Peyer's patch (tissue), 4 donors: Measurements from ENCODE around the gene OPN1LW.

Source experiments
- POLR2A ChIP-seq, 2 donors: fragments of 450-650 bp; IDR thresholded peaks; one replicate each; pipeline ENCODE4 v1.5.1; 2017; ENCODE audit warnings: antibody characterized with exemption in 2 of 2, mild to moderate bottlenecking in 2 of 2, moderate library complexity in 2 of 2
- TF ChIP-seq, protein P1 (sequence below), 6 experiments: fragments of 450-650 bp in 4 of 6; fragments of 200-600 bp in 2 of 6; sonication (generic) in 1 of 6; IDR thresholded peaks; one replicate each; pipeline ENCODE4 v1.5.1; 2017 to 2019; ENCODE audit warnings: antibody characterized with exemption in 6 of 6, mild to moderate bottlenecking in 3 of 6, moderate library complexity in 1 of 6

DNA sequence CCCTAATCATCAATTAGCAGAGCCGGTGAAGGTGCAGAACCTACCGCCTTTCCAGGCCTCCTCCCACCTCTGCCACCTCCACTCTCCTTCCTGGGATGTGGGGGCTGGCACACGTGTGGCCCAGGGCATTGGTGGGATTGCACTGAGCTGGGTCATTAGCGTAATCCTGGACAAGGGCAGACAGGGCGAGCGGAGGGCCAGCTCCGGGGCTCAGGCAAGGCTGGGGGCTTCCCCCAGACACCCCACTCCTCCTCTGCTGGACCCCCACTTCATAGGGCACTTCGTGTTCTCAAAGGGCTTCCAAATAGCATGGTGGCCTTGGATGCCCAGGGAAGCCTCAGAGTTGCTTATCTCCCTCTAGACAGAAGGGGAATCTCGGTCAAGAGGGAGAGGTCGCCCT lies 3.3 kb upstream of the OPN1LW start:
- TF ChIP-seq, protein P1, sequence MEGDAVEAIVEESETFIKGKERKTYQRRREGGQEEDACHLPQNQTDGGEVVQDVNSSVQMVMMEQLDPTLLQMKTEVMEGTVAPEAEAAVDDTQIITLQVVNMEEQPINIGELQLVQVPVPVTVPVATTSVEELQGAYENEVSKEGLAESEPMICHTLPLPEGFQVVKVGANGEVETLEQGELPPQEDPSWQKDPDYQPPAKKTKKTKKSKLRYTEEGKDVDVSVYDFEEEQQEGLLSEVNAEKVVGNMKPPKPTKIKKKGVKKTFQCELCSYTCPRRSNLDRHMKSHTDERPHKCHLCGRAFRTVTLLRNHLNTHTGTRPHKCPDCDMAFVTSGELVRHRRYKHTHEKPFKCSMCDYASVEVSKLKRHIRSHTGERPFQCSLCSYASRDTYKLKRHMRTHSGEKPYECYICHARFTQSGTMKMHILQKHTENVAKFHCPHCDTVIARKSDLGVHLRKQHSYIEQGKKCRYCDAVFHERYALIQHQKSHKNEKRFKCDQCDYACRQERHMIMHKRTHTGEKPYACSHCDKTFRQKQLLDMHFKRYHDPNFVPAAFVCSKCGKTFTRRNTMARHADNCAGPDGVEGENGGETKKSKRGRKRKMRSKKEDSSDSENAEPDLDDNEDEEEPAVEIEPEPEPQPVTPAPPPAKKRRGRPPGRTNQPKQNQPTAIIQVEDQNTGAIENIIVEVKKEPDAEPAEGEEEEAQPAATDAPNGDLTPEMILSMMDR (IDR thresholded peaks at IDR 0.05), result no peak
- TF ChIP-seq POLR2A (IDR thresholded peaks at IDR 0.05), result no peak
